Stimulated activated naive CD8-positive, alpha-beta T cell treated with anti-CD3 and anti-CD28 coated beads, Interleukin-15, Interleukin-2, amounts not matched to agents 100 ng/mL and 50 ng/mL, for 24 hours (primary cell): ENCODE results near the gene LTF.
"Not testable (repeated sequence)": the region's sequence is repeated elsewhere in the genome, so short reads cannot be mapped to it uniquely, and the experiment has no call there.

Source experiments
- H3K27ac Mint-ChIP-seq: one replicate; pipeline ENCODE4 v1.8.0; 2021; ENCODE audit warnings: mild to moderate bottlenecking, mixed read lengths
- H3K27me3 Mint-ChIP-seq: one replicate; pipeline ENCODE4 v1.8.0; 2021; ENCODE audit warnings: mixed read lengths
- H3K36me3 Mint-ChIP-seq: one replicate; pipeline ENCODE4 v1.8.0; 2021; ENCODE audit warnings: low read depth, mixed read lengths
- H3K4me1 Mint-ChIP-seq: one replicate; pipeline ENCODE4 v1.8.0; 2021; ENCODE audit warnings: low read depth, mixed read lengths
- H3K4me3 Mint-ChIP-seq: one replicate; pipeline ENCODE4 v1.8.0; 2021; ENCODE audit warnings: mild to moderate bottlenecking, mixed read lengths
- H3K9me3 Mint-ChIP-seq: one replicate; pipeline ENCODE4 v1.8.0; 2021; ENCODE audit warnings: mixed read lengths

LTF gene

GRCh38 chr3:46448721-46449120 lies 16.0 kb downstream of the LTF start:
- Mint-ChIP-seq H3K36me3 (no peaks in the 10 kb centered on the region), H3K27ac (no peak overlapping the region), H3K27me3 (peaks cover 15% of the 10 kb centered on the region), H3K4me1 (no peaks in the 10 kb centered on the region), H3K4me3 (no peak overlapping the region), H3K9me3 (no peaks in the 10 kb centered on the region)

- H3K4me1 Mint-ChIP-seq: peaks cover 2% of the 10 kb centered on the region
- no peak overlapping the region for H3K27ac Mint-ChIP-seq
- H3K9me3 Mint-ChIP-seq: no peaks in the 10 kb centered on the region
- no peak overlapping the region for H3K4me3 Mint-ChIP-seq
- no peaks in the 10 kb centered on the region for H3K36me3 Mint-ChIP-seq
- peaks cover 8% of the 10 kb centered on the region for H3K27me3 Mint-ChIP-seq
These were observed 17.3 kb downstream of the LTF start for GRCh38 chr3:46447228-46447985.

- peaks cover 26% of the 10 kb centered on the region for H3K4me1 Mint-ChIP-seq
- H3K9me3 Mint-ChIP-seq: no peaks in the 10 kb centered on the region
- H3K36me3 Mint-ChIP-seq: no peaks in the 10 kb centered on the region
- H3K4me3 Mint-ChIP-seq: no peak overlapping the region
- H3K27ac Mint-ChIP-seq: no peak overlapping the region
- H3K27me3 Mint-ChIP-seq: no peaks in the 10 kb centered on the region
These were observed 21.9 kb downstream of the LTF start for GRCh38 chr3:46442576-46443530.

- peak overlapping the region; percentile 31 for H3K4me3 Mint-ChIP-seq
- H3K27ac Mint-ChIP-seq: peak overlapping the region; percentile 28
- H3K4me1 Mint-ChIP-seq: peaks cover 26% of the 10 kb centered on the region
- H3K27me3 Mint-ChIP-seq: no peaks in the 10 kb centered on the region
- H3K36me3 Mint-ChIP-seq: no peaks in the 10 kb centered on the region
- H3K9me3 Mint-ChIP-seq: no peaks in the 10 kb centered on the region
These were observed 24.0 kb downstream of the LTF start for GRCh38 chr3:46440531-46441294.

- Mint-ChIP-seq H3K9me3 (no peaks in the 10 kb centered on the region), H3K36me3 (no peaks in the 10 kb centered on the region), H3K4me3 (no peak overlapping the region), H3K27me3 (no peaks in the 10 kb centered on the region), H3K27ac (no peak overlapping the region), H3K4me1 (peaks cover 26% of the 10 kb centered on the region)
These were observed 25.9 kb downstream of the LTF start for GRCh38 chr3:46438831-46439230.

- Mint-ChIP-seq H3K4me3 (no peak overlapping the region), H3K4me1 (peaks cover 7% of the 10 kb centered on the region), H3K27me3 (no peaks in the 10 kb centered on the region), H3K36me3 (peaks cover 5% of the 10 kb centered on the region), H3K27ac (no peak overlapping the region), H3K9me3 (peaks cover 12% of the 10 kb centered on the region)
These were observed 29.5 kb downstream of the LTF start for GRCh38 chr3:46435081-46435726.

- Mint-ChIP-seq H3K9me3 (peaks cover 12% of the 10 kb centered on the region), H3K36me3 (peaks cover 5% of the 10 kb centered on the region), H3K27ac (no peak overlapping the region), H3K27me3 (no peaks in the 10 kb centered on the region), H3K4me1 (peaks cover 6% of the 10 kb centered on the region), H3K4me3 (no peak overlapping the region)
These were observed 30.9 kb downstream of the LTF start for GRCh38 chr3:46433841-46434240.

GRCh38 chr3:46433118-46433517 lies 31.6 kb downstream of the LTF start:
- H3K9me3 Mint-ChIP-seq: peaks cover 12% of the 10 kb centered on the region
- not testable (repeated sequence) for H3K36me3 Mint-ChIP-seq, H3K27ac Mint-ChIP-seq, H3K27me3 Mint-ChIP-seq, H3K4me1 Mint-ChIP-seq, H3K4me3 Mint-ChIP-seq

GRCh38 chr3:46431905-46432304 lies 32.8 kb downstream of the LTF start:
- not testable (repeated sequence) for H3K27ac Mint-ChIP-seq, H3K4me1 Mint-ChIP-seq, H3K36me3 Mint-ChIP-seq, H3K27me3 Mint-ChIP-seq, H3K4me3 Mint-ChIP-seq
- H3K9me3 Mint-ChIP-seq: peaks cover 12% of the 10 kb centered on the region

GRCh38 chr3:46430879-46431278 lies 33.8 kb downstream of the LTF start:
- H3K27ac Mint-ChIP-seq, H3K4me3 Mint-ChIP-seq: not testable (repeated sequence)

GRCh38 chr3:46429671-46430070 lies 35.0 kb downstream of the LTF start:
- H3K4me3 Mint-ChIP-seq: no peak overlapping the region

More at GRCh38 chr3:46430879-46431278, 33.8 kb downstream of the LTF start:
- H3K36me3 Mint-ChIP-seq, H3K4me1 Mint-ChIP-seq, H3K27me3 Mint-ChIP-seq: not testable (repeated sequence)
- H3K9me3 Mint-ChIP-seq: peaks cover 12% of the 10 kb centered on the region

GRCh38 chr3:46429250-46429649 lies 35.5 kb downstream of the LTF start:
- H3K27ac Mint-ChIP-seq: no peak overlapping the region
- peaks cover 6% of the 10 kb centered on the region for H3K4me1 Mint-ChIP-seq
- peaks cover 12% of the 10 kb centered on the region for H3K9me3 Mint-ChIP-seq
- no peak overlapping the region for H3K4me3 Mint-ChIP-seq
- H3K27me3 Mint-ChIP-seq: no peaks in the 10 kb centered on the region
- H3K36me3 Mint-ChIP-seq: peaks cover 5% of the 10 kb centered on the region

More at GRCh38 chr3:46429671-46430070, 35.0 kb downstream of the LTF start:
- Mint-ChIP-seq H3K36me3 (peaks cover 5% of the 10 kb centered on the region), H3K27me3 (no peaks in the 10 kb centered on the region), H3K27ac (no peak overlapping the region), H3K4me1 (peaks cover 6% of the 10 kb centered on the region), H3K9me3 (peaks cover 12% of the 10 kb centered on the region)

GRCh38 chr3:46427916-46428833 lies 36.5 kb downstream of the LTF start:
- Mint-ChIP-seq H3K4me3 (no peak overlapping the region), H3K27me3 (no peaks in the 10 kb centered on the region), H3K9me3 (peaks cover 12% of the 10 kb centered on the region), H3K27ac (no peak overlapping the region), H3K36me3 (peaks cover 5% of the 10 kb centered on the region), H3K4me1 (peaks cover 6% of the 10 kb centered on the region)
